ENCODE measurements around the gene PODN.

PODN gene

GRCh38 chr1:53115403-53116306 lies 53.6 kb downstream of the PODN start:
- DNase-seq (ENCODE audit: low read depth in 2 of 2), result no peak

GRCh38 chr1:53116307-53116810 lies 54.3 kb downstream of the PODN start:
- no peak for DNase-seq (ENCODE audit: low read depth in 2 of 2)

GRCh38 chr1:53116933-53117600 lies 55.1 kb downstream of the PODN start:
- DNase-seq (ENCODE audit: low read depth in 2 of 2), result no peak

GRCh38 chr1:53117836-53118235 lies 55.8 kb downstream of the PODN start:
- DNase-seq (ENCODE audit: low read depth in 2 of 2), result no peak

GRCh38 chr1:53120659-53121058 lies 58.6 kb downstream of the PODN start:
- DNase-seq (ENCODE audit: low read depth in 2 of 2), result no peak

GRCh38 chr1:53121319-53122172 lies 59.5 kb downstream of the PODN start:
- no peak for DNase-seq (ENCODE audit: low read depth in 2 of 2)

- DNase-seq (ENCODE audit: low read depth in 2 of 2), result no peak
Observed at GRCh38 chr1:53122201-53122885, 60.3 kb downstream of the PODN start.

- no peak for DNase-seq (ENCODE audit: low read depth in 2 of 2)
Observed at GRCh38 chr1:53122961-53123413, 61.0 kb downstream of the PODN start.

GRCh38 chr1:53123453-53124140 lies 61.6 kb downstream of the PODN start:
- no peak for DNase-seq (ENCODE audit: low read depth in 2 of 2)

GRCh38 chr1:53125122-53125521 lies 63.1 kb downstream of the PODN start:
- DNase-seq (ENCODE audit: low read depth in 2 of 2), result no peak

GRCh38 chr1:53125623-53126360 lies 63.8 kb downstream of the PODN start:
- no peak for DNase-seq (ENCODE audit: low read depth in 2 of 2)

- no peak for DNase-seq (ENCODE audit: low read depth in 2 of 2)
Observed at GRCh38 chr1:53126495-53126894, 64.5 kb downstream of the PODN start.

GRCh38 chr1:53127546-53127945 lies 65.5 kb downstream of the PODN start:
- no peak for DNase-seq (ENCODE audit: low read depth in 2 of 2)

- no peak for DNase-seq (ENCODE audit: low read depth in 2 of 2)
Observed at GRCh38 chr1:53128401-53128800, 66.4 kb downstream of the PODN start.

- no peak for DNase-seq (ENCODE audit: low read depth in 2 of 2)
Observed at GRCh38 chr1:53129891-53130597, 68.0 kb downstream of the PODN start.

- DNase-seq (ENCODE audit: low read depth in 2 of 2), result no peak
Observed at GRCh38 chr1:53130598-53130877, 68.5 kb downstream of the PODN start.

- no peak for DNase-seq (ENCODE audit: low read depth in 2 of 2)
Observed at GRCh38 chr1:53130878-53131589, 69.0 kb downstream of the PODN start.

GRCh38 chr1:53131590-53131938 lies 69.6 kb downstream of the PODN start:
- no peak for DNase-seq (ENCODE audit: low read depth in 2 of 2)

- DNase-seq (ENCODE audit: low read depth in 2 of 2), result no peak
Observed at GRCh38 chr1:53132176-53132575, 70.2 kb downstream of the PODN start.

Measured in activated CD8-positive, alpha-beta memory T cell treated with anti-CD3 and anti-CD28 coated beads for 4 hours (primary cell).